HG03280 (cell line): Measurements from ENCODE around the gene FAM236A.
"Not testable (repeated sequence)": the region's sequence is repeated elsewhere in the genome, so short reads cannot be mapped to it uniquely, and the experiment has no call there.

Source experiments
- ATAC-seq: cut with Tn5 transposase; IDR thresholded peaks from one replicate; pipeline ENCODE4 v1.9.1; 2021; ENCODE audit warnings: mild to moderate bottlenecking, moderate library complexity; ENCODE audit not compliant: unreplicated experiment

The FAM236A gene

DNA sequence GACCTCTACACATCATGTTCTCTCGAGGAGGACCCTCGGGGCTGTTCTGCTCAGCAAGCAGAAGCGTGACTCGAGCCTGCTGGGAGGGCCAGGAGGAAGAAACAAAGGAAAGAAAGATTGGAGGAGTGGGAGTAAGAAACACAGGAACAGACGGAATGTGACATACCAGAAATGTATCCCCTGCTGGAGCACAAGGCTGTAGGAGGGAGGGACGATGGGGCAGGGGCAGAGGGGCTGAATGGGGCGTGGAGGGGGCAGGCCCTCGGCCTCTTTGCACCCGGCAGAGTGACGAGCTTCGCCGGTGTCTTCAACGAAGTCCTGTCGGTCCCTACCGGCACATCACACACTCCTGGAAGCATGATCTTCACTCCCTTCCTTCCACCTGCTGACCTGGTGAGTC is at the start of gene FAM236A:
FAM236A (plus strand) TSS at position 301 of the 400 bp plus-strand sequence; CDS start at position 358, 57 bp downstream.
- not testable (repeated sequence) for ATAC-seq

- ATAC-seq, result not testable (repeated sequence)
Measured at GRCh38 chrX:72889740-72890139, 48.3 kb upstream of the FAM236A start.

DNA sequence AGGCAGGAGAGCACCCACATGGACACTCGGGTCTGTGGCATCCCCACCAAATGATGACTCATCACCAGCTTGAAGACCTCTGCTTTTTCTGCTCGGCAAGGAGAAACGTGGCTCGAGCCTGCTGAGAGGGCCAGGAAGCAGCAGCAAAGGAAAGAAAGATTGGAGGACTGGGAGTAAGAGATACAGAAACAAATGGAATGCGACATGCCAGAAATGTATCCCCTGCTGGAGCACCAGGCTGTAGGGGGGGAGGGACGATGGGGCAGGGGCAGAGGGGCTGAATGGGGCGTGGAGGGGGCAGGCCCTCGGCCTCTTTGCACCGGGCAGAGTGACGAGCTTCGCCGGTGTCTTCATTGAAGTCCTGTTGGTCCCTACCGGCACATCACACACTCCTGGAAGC is 25.7 kb upstream of the FAM236A start, which contains the start of gene FAM236C:
FAM236C (plus strand) TSS at position 301 of the 400 bp plus-strand sequence. CDS start 100 bp downstream, outside the sequence.
- not testable (repeated sequence) for ATAC-seq

DNA sequence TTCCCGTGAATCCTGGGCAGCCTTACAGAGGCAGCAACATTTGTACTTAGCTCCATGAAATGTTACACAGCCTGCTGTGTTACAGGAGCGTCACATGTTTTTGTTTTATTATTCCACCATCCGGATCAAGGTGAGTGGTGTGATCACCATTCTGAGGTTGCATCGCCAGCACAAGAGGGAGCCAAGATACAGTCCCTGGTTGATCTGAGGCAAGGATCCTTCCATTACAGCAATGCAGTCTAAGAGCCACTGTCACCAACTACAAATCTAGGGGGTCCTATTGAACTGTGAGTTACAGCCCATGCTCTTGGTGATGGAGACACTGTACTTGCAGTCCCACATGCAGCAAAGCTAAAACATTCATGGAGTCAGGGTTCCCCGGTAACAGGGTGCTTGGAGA is 21.9 kb upstream of the FAM236A start:
- ATAC-seq, result not testable (repeated sequence)

- not testable (repeated sequence) for ATAC-seq
Measured at GRCh38 chrX:72932283-72932682, 5.7 kb upstream of the FAM236A start.

GRCh38 chrX:72936455-72936854 is 1.6 kb upstream of the FAM236A start:
- ATAC-seq, result not testable (repeated sequence)

DNA sequence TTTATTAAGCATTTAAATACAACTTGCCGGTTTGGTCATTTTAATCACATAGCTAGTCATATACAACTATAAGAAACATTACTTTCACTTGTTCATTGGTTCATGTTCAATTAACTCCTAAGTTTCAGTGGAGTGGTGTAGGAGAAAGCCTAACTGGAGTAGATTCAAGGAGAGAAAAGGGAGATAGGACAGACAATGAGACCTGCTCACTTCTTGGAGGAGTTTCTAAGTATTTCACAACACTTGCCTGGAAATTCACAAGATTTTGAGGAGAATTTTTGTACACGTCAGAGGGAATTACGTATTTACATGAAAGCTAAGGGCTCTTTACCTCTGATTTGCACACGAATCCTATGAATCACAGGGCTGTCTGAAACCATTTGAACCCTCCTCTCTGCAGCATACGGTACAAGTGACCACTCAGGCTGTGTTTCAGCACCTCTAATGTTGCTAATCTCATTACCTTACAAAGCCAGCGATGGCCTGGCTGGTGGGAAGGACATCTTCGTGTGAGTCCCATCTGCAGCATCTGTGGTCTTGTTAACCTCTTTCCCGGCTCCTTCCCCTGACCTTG is 1.0 kb upstream of the FAM236A start:
- not testable (repeated sequence) for ATAC-seq

DNA sequence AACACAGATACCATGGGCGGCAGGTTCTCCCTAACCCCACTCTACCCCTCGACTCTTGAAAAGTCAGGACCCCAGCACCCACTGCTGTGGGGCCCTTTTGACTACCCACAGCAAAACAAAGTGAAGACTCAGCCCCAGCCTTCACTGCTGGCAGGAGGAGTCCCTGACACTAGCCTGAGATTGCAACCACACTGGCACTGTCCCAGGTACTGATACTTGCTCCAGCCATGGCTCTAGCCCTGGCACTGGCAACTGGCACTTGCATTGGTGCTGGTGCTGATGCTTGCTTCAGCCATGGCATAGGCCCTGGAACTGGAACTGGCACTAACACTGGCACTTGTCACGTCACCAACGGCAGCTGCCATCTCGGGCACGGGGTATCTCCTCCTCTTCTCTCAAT is 4.3 kb downstream of the FAM236A start:
- ATAC-seq, result not testable (repeated sequence)

- peak; percentile 51 for ATAC-seq
Measured at GRCh38 chrX:72943035-72943818, 5.2 kb downstream of the FAM236A start.

DNA sequence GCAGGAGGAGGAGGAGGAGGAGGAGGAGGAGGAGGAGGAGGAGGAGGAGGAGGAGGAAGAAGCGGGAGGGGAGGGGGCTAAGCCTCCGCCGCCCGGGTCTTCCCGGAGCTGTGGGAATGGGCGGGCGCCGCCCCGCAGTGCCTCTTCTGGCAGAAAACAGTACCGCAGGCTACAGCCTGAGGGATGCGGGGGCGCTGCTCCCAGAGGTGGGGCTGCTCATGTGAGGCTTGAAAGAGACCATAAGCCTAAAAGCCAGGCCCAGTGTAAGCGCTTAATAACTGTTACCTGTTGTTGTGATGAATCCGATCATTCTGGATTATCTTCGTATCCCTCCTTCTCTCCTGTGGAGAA is 5.8 kb downstream of the FAM236A start, which contains the start of gene DMRTC1:
DMRTC1 (minus strand) TSS at position 19 of the 351 bp plus-strand sequence. CDS start 68,143 bp downstream, outside the sequence.
- ATAC-seq, result peak; percentile 82

- ATAC-seq, result not testable (repeated sequence)
Measured at GRCh38 chrX:72959971-72960370, 22.0 kb downstream of the FAM236A start.

GRCh38 chrX:72971859-72972258 is 33.9 kb downstream of the FAM236A start:
- ATAC-seq, result not testable (repeated sequence)

DNA sequence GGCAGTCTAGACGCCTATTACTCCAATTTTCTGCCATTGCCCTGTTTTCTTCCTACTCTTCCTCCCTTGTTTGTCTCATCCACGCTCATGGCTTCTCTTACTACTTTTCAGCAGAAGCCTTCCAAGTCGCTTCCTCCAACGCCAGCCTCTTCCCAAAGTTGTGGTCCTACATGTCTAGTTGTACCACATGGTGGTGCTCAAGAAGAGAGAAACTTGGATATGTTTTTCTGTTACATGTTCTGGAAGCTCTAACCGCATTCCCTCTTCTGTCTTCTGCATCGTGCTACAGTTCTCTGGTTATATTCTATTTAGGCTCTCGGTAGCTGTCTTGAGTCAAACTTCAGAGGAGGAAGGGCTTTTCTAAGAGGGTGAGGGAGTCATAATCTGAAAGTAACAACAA is 36.9 kb downstream of the FAM236A start:
- ATAC-seq, result not testable (repeated sequence)

DNA sequence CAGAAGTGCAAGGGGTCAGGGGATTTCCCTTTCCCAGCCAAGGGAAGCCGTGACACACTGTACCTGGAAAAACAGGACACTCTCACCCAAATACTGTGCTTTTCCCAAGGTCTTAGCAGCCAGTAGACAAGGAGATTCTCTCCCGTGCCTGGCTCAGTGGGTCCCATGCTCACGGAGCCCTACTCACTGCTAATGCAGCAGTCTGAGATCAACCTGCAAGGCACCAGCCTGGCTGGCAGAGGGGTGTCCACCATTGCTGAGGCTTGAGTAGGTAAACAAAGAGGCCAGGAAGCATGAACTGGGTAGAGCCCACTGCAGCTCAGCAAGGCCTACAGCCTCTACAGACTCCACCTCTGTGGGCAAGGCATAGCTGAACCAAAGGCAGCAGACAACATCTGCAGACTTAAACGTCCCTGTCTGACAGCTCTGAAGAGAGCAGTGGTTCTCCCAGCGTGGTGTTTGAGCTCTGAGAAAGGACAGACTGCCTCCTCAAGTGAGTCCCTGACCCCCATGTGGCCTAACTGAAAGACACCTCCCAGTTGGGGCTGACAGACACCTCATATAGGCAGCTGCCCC is 43.0 kb downstream of the FAM236A start:
- not testable (repeated sequence) for ATAC-seq
